Gastroesophageal sphincter (tissue), 3 donors: ENCODE measurements around the gene CHD9NB.

Experiments used
- CTCF ChIP-seq, 4 experiments: fragments of 200-600 bp in 2 of 4; fragments of 450-650 bp in 2 of 4; sonication (generic) in 1 of 4; IDR thresholded peaks; one replicate each; pipeline ENCODE4 v1.5.1; 2017 to 2019; ENCODE audit warnings: antibody characterized with exemption in 4 of 4, mild to moderate bottlenecking in 2 of 4, moderate library complexity in 2 of 4
- EP300 ChIP-seq: sonication (generic); formaldehyde crosslinking; IDR thresholded peaks from one replicate; pipeline ENCODE4 v1.6.1; 2017; ENCODE audit warnings: antibody characterized with exemption, mild to moderate bottlenecking
- POLR2A ChIP-seq, 2 donors: fragments of 450-650 bp; IDR thresholded peaks; one replicate each; pipeline ENCODE4 v1.6.1; 2017; ENCODE audit warnings: antibody characterized with exemption in 2 of 2, mild to moderate bottlenecking in 2 of 2, moderate library complexity in 1 of 2

- no peak for TF ChIP-seq POLR2A (IDR thresholded peaks at IDR 0.05)
- no peak for TF ChIP-seq CTCF (IDR thresholded peaks at IDR 0.05)
- no peak for TF ChIP-seq EP300
These were observed 19.1 kb upstream of the CHD9NB start for GRCh38 chr16:53071748-53072301.
